ENCODE data around the gene WDFY4. TPM values are rescaled to one million over a fixed set of nuclear protein-coding genes. Genes with fewer than 3 reads are reported as not detected.

The WDFY4 gene
- total and polyA plus RNA-seq, 2 of the 13 experiments (the other 11 are each of a cell fraction or from before 2014, with no cell fraction given) = not detected

DNA sequence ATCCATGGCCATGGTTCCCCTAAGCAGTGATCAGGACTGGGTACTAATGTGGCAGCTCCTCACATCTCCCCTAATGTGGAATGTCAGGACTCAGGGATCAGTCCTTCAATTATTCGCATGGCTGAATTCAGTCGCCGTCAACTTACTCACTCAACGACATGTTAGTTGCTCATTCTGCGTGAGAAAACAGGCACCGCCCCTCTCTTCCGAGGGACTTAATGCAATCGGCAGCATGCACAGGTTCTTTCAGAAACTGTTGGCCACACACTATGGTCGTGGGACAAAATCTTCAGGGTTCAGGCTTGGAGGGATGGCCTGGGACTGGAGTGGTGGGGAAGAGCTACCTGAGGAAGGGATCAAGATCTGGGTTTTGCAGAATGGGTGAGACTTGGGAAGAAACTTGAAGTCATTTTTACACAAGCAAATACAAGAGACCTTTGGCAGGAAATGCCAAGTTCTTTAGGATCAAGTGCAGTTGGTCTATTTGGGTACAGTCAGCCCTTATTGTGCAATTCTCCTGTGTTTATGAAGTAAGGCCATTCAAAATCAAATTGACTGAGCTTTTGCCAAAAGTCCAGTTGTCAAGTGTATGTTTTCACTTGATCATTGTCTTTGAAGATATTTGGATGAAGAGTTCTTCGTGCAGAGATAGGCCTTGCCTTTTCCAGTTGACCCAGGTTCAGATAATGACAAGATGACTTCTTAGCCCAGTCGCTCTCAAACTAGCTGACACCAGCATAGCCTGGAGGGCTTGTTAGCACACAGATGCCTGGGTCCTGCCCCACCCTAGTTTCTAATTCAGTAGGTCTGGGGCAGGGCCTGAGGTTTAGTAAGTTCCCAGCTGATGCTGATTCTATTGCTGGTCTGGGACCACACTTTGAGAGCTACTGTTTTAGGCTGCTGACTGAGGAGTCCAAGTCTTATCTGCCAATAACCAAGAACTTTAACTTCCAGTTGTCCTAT is 206.5 kb downstream of the WDFY4 start:
- BruUV-seq (replicated peaks) = no TSS peak
- Histone ChIP-seq H3K4me1 (ENCODE audit: insufficient read depth, low read length) (no peaks in the 10 kb centered on the region), H3K36me3 (replicated peaks in 1 of 2; ENCODE audit: control insufficient read depth in 1 of 2, insufficient read depth in 2 of 2, low read length in 2 of 2) (no peaks in the 10 kb centered on the region), H3K27me3 (ENCODE audit: control insufficient read depth in 1 of 2, insufficient read depth in 2 of 2, low read length in 2 of 2) (no peaks in the 10 kb centered on the region), H3K4me3 (replicated peaks in 1 of 3; ENCODE audit: insufficient read depth in 1 of 3, low read depth in 2 of 3, low read length in 3 of 3) (no peak overlapping the region), H3K9ac (ENCODE audit: insufficient read depth, low read depth, low read length) (no peak overlapping the region), H4K20me1 (ENCODE audit: insufficient read depth, low read length) (no peaks in the 10 kb centered on the region), H3K9me3 (ENCODE audit: low read length) (no peaks in the 10 kb centered on the region), H3K27ac (ENCODE audit: extremely low read length, insufficient read depth, low read length) (no peak overlapping the region), H3K79me2 (ENCODE audit: insufficient read depth, low read length) (no peaks in the 10 kb centered on the region), H2AFZ (ENCODE audit: low read length) (no peak overlapping the region), H3K4me2 (ENCODE audit: low read depth, low read length) (no peak overlapping the region)
- CTCF ChIA-PET (ENCODE audit: low intra/inter-chr PET ratio, low total read pairs) = no interaction called here
- in situ Hi-C loops (cut with HindIII; ENCODE audit: extremely low pct_ligation_motif_present, low pct_unique_long_range_greater_than_20kb) (no loop called here), intact Hi-C loops (cut with micrococcal nuclease; ENCODE audit: unreplicated experiment) (no loop called here)
- no peak for ATAC-seq
- POLR2A ChIA-PET = no interaction called here
- DNase-seq (ENCODE audit: low spot score) = no peak
- TF ChIP-seq BRD4 (CRISPR knock-in tag; IDR thresholded peaks at IDR 0.05) (no peak), TBX3 (IDR thresholded peaks at IDR 0.05; ENCODE audit: borderline replicate concordance) (no peak), CEBPB (IDR thresholded peaks at IDR 0.05; ENCODE audit: borderline replicate concordance, low read depth, low read length) (peak; percentile 77; the same call in 1 of the 2 replicates)
- no peak for FAIRE-seq
- WGBS (ENCODE audit: low lambda C conversion rate) = 60% methylated on average over 11 of the region's 11 CpGs

DNA sequence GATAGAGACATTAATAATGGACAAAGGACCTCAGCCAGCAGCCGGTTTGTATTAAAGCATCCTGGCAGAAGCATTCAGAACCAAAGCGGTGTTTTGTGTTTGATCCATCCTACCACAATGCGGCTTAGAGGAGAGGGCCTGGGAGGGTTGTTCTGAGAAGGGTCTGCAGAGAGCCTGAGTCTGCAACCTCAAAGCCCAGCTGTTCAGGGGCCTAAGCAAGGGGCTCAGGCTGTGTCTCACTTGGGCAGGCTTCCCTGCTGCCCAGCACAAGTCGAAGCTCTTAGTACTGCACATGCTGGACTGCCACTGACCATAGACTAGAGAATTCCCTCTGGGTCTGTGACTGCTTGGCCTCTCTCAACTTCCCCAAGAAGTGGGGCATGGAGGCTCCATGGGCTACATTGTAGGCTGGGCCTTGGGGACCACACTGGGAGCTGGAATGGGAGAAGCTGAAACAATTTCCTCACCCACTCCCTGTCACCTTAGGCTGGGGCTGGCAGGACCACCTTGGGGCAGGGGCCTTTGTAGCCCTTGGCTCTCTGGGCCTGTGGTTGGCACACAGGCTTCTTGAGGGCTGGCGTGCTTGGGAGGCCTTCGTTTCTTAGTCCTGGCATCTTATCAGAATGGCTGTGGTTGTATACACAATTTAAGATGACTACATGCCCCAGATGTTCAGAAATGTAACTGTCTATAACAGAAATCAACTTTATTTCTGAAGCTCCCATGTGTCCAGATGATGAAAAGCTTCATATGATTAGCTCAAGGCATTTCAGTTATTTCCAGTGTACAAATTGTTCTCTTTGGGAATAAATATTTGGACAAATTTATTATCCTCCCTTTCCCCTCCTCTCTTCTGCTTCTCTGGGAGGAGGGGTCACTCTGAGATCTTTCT is 210.5 kb downstream of the WDFY4 start:
- CTCF ChIA-PET (ENCODE audit: low intra/inter-chr PET ratio, low total read pairs) = no interaction called here
- H3K27ac ChIP-seq (ENCODE audit: extremely low read length, insufficient read depth, low read length) = no peak overlapping the region
- H3K4me3 ChIP-seq (replicated peaks in 1 of 3; ENCODE audit: insufficient read depth in 1 of 3, low read depth in 2 of 3, low read length in 3 of 3) = no peak overlapping the region
- no TSS peak for BruUV-seq (replicated peaks)
- H3K4me2 ChIP-seq (ENCODE audit: low read depth, low read length) = no peak overlapping the region
- ATAC-seq = no peak
- H3K36me3 ChIP-seq (replicated peaks in 1 of 2; ENCODE audit: control insufficient read depth in 1 of 2, insufficient read depth in 2 of 2, low read length in 2 of 2) = no peaks in the 10 kb centered on the region
- peaks cover 1 to 5% of the 10 kb centered on the region in 2 experiments; a peak in 2 of 5 replicates for H3K27me3 ChIP-seq (ENCODE audit: control insufficient read depth in 1 of 2, insufficient read depth in 2 of 2, low read length in 2 of 2)
- no peaks in the 10 kb centered on the region for H3K9me3 ChIP-seq (ENCODE audit: low read length)
- POLR2A ChIA-PET = no interaction called here
- H4K20me1 ChIP-seq (ENCODE audit: insufficient read depth, low read length) = no peaks in the 10 kb centered on the region
- FAIRE-seq = no peak
- TF ChIP-seq STAG1 (CRISPR knock-in tag; IDR thresholded peaks at IDR 0.05) (no peak), TBL1XR1 (IDR thresholded peaks at IDR 0.05; ENCODE audit: borderline replicate concordance, low read length, partially characterized antibody) (no peak), SKI (IDR thresholded peaks at IDR 0.05; ENCODE audit: partially characterized antibody) (no peak), MTA3 (CRISPR knock-in tag; IDR thresholded peaks at IDR 0.05) (no peak)
- TF ChIP-seq, protein P1, sequence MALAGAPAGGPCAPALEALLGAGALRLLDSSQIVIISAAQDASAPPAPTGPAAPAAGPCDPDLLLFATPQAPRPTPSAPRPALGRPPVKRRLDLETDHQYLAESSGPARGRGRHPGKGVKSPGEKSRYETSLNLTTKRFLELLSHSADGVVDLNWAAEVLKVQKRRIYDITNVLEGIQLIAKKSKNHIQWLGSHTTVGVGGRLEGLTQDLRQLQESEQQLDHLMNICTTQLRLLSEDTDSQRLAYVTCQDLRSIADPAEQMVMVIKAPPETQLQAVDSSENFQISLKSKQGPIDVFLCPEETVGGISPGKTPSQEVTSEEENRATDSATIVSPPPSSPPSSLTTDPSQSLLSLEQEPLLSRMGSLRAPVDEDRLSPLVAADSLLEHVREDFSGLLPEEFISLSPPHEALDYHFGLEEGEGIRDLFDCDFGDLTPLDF (CRISPR knock-in tag; IDR thresholded peaks at IDR 0.05) = no peak
- H3K4me1 ChIP-seq (ENCODE audit: insufficient read depth, low read length) = no peaks in the 10 kb centered on the region
- intact Hi-C loops (cut with micrococcal nuclease; ENCODE audit: unreplicated experiment) (no loop called here), in situ Hi-C loops (cut with HindIII; ENCODE audit: extremely low pct_ligation_motif_present, low pct_unique_long_range_greater_than_20kb) (no loop called here)
- no peaks in the 10 kb centered on the region for H3K79me2 ChIP-seq (ENCODE audit: insufficient read depth, low read length)
- no peak overlapping the region for H3K9ac ChIP-seq (ENCODE audit: insufficient read depth, low read depth, low read length)
- 61% methylated on average over 3 of the region's 6 CpGs for whole genome bisulfite sequencing (ENCODE audit: low lambda C conversion rate)
- DNase-seq (ENCODE audit: low spot score) = no peak
- H2AFZ ChIP-seq (ENCODE audit: low read length) = no peak overlapping the region

Data from HepG2 (cell line).